OCI-LY3 (cell line): ENCODE measurements around the gene PRMT5.
"Not testable (repeated sequence)": the region's sequence is repeated elsewhere in the genome, so short reads cannot be mapped to it uniquely, and the experiment has no call there.

Experiments
- EZH2phosphoT487 ChIP-seq: fragments of 200-600 bp; shearing (Covaris generic); IDR thresholded peaks from 2 replicates; pipeline ENCODE4 v1.6.1; 2018; ENCODE audit warnings: antibody characterized with exemption, mixed run types, low read depth
- TF ChIP-seq, protein P1 (sequence below): fragments of 200-600, 300-600 bp; sonication (generic); IDR thresholded peaks from 2 replicates; pipeline ENCODE4 v1.5.1; 2014; ENCODE audit warnings: antibody characterized with exemption, low read length, low read depth

DNA sequence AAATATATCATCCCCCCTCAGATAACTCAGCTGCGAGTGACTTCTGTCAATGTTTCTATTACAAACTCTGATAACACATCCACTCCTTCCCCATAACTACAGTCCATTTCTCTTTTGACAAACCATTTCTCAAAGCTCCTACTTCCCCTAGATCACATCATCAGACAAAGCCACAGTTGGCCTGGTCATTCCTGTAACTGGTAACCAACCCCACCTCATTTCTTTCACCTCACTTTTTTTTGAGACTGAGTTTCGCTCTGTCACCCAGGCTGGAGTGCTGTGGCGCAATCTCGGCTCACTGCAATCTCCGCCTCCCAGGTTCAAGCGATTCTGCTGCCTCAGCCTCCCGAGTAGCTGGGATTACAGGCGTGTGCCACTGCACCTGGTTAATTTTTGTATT, 22.6 kb upstream of the PRMT5 start:
- TF ChIP-seq, protein P1, sequence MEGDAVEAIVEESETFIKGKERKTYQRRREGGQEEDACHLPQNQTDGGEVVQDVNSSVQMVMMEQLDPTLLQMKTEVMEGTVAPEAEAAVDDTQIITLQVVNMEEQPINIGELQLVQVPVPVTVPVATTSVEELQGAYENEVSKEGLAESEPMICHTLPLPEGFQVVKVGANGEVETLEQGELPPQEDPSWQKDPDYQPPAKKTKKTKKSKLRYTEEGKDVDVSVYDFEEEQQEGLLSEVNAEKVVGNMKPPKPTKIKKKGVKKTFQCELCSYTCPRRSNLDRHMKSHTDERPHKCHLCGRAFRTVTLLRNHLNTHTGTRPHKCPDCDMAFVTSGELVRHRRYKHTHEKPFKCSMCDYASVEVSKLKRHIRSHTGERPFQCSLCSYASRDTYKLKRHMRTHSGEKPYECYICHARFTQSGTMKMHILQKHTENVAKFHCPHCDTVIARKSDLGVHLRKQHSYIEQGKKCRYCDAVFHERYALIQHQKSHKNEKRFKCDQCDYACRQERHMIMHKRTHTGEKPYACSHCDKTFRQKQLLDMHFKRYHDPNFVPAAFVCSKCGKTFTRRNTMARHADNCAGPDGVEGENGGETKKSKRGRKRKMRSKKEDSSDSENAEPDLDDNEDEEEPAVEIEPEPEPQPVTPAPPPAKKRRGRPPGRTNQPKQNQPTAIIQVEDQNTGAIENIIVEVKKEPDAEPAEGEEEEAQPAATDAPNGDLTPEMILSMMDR: not testable (repeated sequence)
- not testable (repeated sequence) for TF ChIP-seq EZH2phosphoT487
